GM12892 (cell line): ENCODE results near the gene SMYD3.

Experiments used
- POLR2A ChIP-seq: IDR thresholded peaks from 2 replicates; pipeline ENCODE4 v1.6.1; 2011; ENCODE audit warnings: low read depth, low read length, control low read depth
- POLR2AphosphoS5 ChIP-seq: IDR thresholded peaks from 2 replicates; pipeline ENCODE4 v1.6.1; 2011; ENCODE audit warnings: low read depth, low read length, control low read depth
- TAF1 ChIP-seq: IDR thresholded peaks from 2 replicates; pipeline ENCODE4 v1.6.1; 2011; ENCODE audit warnings: low read depth, mild to moderate bottlenecking, control low read depth, low read length, borderline replicate concordance

DNA sequence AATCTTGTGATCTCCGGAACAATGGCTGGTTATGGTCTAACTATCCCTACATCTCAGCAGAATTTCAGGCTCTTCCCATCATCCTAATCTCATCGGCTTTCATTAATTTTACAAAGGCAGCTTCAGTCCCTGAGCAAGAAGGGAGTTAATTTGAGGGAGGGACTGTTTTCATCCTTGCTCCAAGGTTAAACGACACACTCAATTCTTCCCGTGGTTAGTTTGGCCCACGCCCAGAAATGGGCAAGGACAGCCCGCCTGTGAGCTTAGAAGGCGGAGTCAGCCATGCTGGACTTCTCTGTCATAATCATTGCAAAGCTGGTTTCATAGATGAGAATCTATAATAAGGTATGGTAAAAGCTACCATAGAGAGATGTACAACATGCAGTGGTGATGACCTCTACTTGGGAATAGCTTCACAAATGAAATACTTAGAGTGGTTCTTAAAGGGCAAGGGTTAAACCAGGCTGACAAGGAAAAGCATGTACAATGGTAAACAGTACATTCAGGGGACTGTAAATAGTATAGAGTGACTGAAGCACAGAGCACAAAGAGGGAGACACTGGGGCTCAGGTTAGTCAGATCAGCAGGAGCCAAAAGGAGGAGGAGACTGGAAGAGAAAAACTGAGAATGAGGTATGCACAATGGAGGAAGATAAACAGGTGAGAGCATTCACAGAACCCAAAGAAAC lies 108.8 kb downstream of the SMYD3 start:
- TF ChIP-seq POLR2A, result no peak
- TF ChIP-seq POLR2AphosphoS5, result no peak
- TF ChIP-seq TAF1, result no peak
